NCI-H1092 (cell line): ENCODE results near the gene PRKAG1.

ENCODE experiments used
- DNase-seq: peaks from one replicate; lab custom pipeline; 2025; lab: John Stamatoyannopoulos, UW

PRKAG1 gene

DNA sequence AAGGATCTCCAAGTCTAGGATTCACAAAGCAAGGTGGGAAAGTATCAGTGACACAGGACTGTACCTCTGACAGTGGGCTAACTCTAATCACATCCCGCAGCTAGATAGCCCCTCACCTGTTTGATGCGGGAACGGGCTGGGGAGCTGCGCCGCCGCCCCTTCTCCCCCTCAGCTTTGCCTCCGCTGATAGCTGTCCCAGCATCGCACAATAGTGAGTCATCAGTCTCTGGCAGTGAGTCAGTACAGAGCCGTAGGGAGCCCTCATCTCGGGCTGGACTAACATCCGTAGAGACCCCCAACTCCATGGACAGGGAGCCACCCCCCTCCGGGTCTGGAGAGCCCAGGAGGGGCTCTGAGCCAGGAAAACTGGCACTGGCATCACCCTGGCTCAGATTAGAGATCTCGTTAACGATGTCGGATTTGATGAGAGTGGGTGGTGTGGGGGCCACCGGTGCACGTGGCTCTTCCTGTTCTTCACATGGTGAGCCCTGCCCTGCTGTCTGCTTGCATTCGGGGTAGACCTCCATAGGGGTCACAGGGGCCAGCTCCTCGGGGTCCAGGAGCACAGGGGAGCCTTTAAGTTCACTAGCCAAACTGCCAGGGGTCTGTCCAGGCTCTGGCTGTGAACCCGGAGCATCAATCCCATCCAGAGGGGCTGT lies 31.1 kb upstream of the PRKAG1 start:
- DNase-seq, result no peak

DNA sequence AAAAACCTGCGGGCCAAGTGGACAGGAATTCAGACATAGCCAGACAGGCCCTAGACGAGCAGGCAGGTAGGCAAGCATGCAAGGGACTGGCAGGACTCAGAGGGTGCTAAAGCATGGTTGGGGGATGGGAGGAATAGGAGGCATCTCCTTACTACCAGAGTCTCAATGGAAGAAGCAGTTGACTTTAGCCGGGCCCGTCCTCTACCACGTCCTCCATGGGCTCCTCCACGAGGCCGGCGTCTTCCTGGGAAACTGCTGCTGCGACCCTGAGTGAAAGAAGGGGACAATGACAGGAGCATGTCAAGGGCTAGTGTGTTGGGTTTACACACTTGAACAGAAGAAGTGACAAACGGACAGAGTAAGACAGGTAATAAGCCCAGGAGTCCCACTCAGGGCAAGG lies 30.4 kb upstream of the PRKAG1 start:
- DNase-seq, result no peak

DNA sequence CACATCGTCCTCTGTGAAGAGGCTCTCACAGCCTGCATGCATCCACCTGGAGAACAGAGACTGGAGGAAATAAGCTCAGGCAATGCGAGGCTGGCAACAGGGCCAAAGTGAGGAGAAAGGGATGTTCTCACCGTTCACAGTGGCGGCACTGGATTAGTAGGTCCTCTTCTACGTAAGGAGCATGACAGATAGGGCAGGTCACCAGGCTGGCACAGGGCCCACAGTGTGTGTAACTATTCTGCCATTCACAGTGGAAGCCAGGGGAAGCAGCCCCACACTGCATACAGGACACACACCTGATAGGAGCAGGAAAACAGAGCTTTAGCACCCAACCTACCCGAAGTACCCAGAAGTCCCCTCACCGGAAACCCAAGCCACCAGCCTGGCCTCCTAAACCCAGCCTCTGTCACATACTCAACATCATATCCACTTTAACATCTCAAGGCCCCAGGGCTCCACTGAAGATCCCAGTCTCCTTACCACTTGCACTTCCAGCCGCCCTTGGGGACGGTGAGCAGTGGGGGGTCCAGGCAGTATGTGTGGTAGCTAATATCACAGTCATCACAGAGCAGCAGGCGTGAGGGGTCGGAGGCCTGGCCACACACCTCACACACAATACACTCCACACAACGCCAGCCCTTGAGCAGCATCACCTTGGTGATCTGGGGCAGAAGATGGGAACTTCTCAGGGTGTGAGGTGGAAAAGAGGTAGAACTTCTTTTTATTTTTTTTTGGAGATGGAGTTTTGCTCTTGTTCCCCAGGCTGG lies 27.7 kb upstream of the PRKAG1 start:
- no peak for DNase-seq

DNA sequence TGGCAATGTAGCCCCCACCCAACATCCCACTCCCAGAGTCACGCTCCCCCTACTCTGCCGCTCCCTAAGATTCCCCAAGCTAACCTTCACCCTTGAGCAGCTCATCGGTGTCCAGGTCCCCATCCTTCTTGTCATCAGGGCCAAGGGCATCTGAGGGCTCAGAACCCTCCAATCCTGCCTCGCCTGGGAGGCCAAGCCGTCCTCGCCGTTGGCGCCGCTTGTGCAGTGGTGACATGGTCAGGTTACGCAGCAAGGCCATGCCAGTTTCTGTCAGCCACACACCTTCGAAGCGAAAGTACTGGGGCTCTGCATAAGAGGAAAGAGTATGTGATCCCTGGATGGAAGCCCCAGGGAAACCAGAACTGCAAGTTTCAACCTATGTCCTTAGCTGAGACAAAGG lies 26.1 kb upstream of the PRKAG1 start:
- DNase-seq, result no peak

DNA sequence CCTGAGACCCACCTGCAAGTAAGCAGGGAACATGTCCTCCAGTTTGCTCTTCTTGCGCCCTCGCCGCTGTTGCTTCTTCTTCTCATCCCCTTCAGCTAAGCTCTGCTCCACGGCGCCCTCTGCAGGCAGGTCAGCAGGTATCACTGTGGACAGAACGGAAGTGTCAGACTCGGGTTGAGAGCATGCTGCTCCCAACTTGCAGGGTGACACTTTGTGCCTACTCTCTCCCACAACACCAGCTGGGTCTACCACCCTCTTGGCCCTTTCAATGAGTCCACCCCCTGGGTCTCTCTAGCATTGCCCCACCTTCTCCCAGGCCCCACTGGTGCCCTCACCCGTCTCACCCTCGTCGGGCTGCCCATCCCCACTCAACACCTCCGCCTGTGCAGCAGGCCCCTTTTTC lies 25.3 kb upstream of the PRKAG1 start:
- peak; percentile 10 for DNase-seq

DNA sequence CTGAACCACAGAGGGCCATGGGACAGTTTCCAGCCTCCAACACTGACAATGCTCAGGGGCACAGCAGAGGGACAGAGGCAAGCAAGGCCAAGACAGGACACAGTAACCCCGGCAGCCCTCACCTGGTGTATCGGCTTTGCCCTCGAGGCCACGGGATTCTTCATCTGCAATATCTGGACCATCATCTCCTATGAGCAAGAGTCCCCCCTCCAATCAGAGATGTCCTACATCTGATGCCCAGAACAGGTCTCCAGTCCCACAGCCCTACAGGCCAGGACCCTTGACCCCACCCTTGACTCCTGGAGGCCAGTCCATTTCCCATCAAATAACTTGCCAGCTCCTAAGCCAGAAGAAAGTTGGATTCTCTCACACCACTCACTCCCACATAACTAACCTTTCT lies 24.7 kb upstream of the PRKAG1 start:
- DNase-seq, result no peak

DNA sequence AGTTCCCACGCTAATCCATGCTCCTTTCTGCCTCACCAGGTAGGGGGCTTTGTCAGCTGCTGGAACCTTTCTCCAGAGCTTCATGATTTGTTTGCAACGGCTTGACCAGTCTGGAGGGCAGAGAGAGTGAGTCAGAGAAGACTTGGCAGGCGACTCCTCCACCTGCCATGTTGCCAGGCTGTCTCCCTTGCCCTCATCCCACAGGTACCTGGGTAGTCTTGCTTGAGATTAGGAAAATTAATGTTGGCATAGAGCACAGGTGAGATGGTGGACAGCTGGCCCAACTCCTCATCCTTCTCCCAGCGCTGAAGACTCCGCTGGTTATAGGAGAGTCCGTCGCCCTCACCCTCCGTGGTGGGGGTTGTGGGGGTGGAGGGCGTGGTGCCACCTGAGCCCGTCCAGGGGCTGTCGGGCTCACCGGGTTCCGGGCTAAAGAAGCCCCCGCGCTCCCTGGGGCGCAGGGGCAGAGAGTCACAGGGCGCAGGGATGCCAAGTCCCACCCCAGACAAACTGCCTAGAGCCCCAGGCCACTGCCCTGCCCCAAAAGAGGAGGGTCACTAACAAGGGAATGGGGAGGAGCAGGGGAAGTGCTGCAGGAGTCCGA lies 23.4 kb upstream of the PRKAG1 start:
- no peak for DNase-seq

DNA sequence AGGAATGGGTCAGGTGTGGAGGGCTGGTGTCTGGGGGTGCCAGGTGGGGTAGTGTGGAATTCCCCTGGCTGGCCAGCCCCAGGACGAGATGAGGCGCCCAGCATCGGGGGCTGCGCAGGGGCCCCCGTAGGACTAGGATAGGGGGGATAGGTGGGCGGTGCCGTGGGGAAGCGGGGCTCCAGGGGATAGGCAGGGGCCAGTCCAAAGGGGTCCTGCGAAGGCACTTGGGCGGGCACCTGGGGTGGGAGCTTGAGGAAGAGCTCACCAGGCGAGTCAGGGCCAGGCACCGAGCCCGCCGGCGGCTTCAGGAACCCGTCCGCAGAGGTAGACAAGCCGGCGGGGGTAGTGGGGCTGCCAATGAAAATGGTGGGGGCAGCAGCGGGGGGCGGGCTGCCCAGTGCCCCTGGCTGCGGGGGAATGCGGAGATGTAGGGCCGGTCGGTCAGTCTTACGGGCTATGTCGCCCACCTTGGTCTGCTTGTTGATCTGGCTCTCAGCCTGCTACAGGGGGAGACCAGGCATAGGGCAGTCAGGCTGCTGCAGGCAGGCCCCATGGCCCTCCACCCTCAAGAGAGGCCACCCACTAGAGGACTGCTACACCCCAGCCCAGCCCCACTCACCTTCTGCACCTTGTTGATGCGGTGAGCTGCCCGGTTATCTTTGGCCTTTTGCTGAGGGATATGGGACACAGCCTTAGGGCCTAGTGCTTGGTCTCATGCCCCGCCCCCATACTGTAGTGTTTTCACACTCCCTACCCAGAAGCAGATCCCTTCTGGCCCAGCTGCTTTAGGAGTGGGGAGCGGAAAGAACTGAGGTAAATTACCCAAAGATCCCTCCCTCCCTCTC lies 22.7 kb upstream of the PRKAG1 start:
- no peak for DNase-seq

DNA sequence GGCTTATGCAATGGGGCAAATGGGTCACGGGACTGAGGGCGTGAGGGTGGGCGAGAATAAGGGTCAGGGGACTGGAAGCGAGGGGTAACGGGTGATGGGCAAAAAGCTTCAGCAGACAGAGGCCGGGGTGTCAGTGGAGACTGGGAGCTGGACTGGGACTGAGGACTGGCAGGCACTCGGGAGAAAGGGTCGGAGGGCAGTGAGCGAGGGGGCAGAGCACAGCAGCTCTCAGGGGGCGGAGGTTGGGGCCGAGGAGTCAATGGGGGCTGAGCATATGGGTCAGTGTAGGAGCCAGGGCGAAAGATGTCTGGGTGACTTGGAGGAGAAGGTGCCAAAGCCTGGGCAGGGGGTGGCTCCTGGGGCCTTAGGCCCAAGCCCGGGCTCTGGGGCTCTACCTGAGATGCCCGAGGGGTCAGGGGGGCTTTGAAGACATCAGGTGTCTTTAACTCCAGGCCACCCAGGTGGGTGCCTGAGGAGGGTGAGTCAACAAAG lies 21.8 kb upstream of the PRKAG1 start:
- no peak for DNase-seq

DNA sequence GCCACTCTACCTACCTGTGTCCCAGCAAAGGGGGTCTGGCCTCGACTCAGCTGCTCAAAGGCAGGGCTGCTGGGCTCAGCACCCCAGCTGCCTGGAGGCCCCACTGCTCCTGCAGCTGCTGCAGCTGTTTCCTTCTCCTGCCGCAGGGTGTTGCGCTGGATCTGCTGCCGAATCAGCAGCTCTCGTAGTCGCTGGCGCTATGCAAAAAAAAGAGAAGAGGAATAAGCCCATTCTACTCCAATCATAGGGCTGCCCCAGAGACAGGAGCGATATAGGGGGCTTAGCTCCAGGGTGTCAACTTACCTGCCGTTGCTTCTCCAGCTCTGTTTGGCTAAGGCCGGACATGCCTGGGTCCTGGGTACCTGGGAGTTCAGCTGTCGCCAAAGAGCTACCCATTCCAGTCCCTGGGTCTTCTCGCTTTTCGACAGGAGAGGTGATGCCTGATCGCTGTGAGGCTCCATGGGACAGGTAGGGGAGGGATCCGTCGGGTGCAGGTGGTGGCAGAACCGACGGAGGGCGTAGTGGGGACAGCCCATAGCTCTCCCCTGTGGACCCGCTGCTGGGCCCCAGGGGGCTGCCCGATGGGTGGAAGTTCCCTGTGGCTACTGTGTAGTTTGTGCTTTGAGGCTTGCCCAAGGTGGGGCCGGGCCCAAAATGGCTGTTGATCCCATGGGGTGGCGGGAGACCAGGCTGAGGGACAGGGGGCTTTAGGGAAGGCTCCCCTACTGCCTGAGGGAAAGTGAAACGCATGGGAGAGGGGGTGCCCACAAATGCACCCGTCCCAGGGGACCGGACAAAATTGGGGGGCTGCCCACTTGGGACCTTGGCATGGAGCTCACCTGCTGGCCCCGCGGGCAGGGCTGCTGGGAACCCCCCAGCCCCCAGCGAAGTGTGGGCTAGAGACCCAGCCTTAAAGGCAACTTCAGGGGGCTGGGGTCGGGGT lies 21.1 kb upstream of the PRKAG1 start:
- DNase-seq, result no peak

DNA sequence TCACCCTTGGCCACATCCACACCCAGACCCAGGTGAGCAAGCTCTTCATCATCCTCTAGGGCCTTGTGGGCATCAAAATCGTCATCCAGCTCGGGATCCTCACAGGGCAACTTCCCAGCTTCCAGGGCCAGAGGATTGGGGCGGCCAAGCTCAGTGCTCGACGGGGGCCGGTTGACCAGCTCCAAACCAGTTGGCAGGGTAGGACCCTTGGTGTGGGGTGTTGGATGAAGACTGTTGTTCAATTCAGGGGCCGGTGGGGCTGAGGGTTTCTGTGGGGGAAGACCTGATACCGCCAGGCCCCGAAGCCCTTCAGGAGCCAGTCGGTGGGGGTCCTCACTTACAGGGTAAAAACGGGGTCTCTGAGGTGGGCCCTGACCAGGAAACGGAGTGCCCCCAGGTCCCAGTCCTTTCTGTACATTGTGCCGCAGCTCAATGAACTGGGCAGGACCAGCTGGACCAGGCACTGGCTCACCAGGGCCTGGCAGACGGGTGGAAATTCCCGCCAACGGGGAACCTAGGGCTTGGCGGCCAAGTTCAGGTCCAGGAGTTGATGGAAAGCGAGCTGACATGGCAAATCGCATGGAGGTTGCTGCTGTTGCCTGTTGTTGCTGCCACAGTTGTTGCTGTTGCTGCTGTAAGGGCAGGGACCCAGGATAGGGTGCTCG lies 19.8 kb upstream of the PRKAG1 start:
- no peak for DNase-seq

DNA sequence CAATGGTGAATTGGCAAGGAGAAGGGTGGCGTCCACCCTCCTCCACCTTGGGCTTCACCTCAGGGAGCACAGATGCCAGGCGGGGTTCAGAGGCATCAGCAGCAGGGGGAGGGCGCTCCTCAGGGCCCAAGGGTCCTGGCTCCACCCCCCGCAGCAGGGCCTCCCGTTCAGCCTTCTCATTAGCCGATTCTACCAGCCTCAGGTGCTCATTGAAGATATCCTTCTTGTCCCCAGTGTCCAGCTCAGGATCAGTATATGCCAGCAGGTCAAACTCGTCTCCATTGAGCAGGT lies 19.3 kb upstream of the PRKAG1 start:
- no peak for DNase-seq

DNA sequence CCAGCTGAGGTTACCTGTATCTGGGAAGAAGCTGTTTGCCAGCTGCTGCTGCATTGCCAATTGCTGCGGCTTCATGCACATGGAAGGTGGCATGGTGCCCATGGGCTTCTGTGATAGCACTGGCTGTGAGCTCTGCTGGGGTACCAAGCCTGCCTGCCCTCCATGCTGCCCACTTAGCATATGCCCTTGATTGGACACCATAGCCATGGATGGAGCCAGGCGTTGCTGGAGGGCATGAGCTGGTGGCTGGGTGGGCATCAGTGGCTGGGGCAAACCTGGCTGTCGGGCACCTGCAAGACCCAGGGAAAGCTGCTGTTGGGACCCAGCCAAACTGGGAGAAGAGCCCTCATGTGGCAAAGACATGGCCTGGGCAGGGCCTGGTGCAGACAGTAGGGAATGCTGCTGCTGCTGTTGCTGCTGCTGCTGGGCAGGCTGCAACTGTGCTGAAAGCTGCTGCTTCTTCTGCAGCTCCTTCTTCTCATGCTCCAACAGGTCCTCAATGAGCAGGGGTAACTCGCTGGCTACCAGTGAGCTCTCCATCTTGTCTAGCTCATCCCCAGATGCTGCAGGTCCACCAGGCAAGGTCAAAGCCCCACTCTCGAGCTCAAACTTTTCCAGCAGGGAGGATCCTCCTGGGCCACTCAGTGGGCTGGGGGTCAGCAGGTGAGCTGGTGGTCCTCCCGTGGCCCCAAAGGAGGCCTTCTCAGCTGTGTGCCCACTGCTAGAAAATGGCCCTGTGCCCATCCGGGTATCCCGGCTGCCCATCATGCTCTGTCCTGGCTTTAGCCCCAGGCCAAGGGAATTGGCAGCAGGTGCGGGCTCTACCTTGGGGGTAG lies 18.8 kb upstream of the PRKAG1 start:
- no peak for DNase-seq

DNA sequence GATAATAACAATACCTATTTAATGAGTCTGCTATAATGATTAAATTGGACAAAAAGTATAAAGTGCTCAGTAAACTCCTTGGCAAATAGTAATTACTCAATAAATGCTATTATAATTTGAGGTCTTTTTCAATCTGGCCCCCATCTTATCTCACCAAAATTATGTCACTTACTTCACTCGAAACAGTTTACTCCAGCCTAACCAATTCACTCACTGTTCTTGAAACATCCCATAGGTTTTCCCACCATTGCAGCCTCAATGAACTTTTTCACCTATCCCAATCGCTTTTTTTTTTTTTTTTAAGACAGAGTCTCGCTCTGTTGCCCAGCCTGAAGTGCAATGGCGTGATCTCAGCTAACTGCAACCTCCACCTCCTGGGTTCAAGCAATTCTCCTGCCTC lies 17.5 kb upstream of the PRKAG1 start:
- no peak for DNase-seq

DNA sequence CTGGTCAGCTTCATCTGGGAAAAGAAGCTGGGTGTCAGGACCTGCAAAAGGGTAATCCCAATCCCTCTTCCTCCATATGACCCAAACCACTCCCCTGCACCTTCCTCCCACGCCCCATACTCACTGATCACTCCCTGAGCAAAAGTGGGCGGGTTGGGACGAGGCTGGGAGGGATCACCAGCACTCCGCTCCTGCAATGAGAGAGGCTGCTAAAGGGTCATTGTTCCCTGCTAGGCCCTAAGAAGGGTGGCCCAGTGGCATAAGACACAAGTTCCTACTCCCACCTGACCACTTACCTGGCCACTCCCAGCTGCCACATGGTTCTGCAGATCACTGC lies 15.7 kb upstream of the PRKAG1 start:
- no peak for DNase-seq

DNA sequence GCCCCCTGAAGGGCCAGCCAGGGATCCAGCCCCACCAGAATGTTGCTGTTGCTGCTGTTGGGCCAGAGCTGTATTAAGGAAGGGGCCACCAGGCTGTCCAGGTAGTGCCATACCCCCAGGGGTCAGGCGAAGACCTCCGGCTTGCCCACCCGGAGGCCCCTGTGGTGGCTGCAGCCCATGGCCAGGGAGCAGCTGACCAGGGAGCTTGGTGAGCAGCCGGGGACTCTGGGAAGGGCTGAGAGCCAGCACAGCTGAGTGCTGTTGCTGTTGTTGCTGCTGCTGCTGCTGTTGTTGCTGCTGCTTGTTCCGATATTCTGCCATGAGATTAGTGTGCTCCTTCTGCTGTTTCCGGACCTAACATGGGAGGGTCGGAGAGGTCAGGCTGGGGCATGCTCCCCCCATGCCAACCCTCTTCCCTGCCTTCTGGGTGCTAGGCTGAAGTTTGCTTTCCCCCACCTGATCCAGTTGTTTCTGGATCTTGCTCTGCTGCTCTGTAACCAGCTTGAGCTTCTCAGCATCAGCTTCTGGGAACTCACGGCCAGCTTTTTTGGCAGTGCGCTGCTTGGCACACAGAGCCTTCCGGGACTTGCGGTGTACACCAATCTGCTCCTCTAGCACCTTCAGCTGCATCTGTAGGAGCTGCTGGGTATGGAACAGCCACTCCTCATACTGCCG lies 15.2 kb upstream of the PRKAG1 start:
- DNase-seq, result no peak

DNA sequence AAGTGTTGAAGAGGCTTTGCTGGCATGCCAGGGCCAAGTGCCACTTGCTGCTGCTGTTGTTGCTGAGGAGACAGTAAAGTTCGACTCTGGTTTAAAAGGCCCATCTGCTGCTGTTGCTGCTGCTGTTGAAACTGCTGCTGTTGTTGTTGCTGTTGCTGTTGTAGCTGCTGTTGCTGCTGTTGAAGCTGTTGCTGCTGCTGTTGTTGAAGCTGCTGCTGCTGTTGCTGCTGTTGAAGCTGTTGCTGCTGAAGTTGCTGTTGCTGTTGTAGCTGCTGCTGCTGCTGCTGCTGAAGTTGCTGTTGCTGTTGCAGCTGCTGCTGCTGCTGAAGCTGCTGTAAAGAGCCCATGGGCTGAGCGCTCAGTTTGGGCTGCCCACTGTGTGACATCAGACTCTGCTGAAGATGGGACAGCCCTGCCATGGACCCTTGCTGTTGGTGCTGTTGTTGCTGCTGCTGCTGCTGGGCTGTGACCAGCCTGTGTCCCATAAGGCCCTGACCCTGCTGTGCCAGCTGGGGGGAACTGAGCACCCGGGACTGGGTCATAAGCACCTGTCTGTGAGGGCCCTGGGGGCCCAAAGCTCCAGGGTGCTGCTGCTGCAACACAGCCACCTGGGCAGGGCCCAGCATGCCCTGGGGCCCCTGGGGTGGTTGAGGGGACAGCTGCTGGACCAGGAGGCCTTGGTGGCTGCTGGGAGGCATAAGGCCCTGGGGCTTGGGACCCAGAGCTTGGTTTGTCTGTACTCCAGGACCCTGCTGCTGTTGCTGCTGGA lies 14.3 kb upstream of the PRKAG1 start:
- DNase-seq, result no peak

DNA sequence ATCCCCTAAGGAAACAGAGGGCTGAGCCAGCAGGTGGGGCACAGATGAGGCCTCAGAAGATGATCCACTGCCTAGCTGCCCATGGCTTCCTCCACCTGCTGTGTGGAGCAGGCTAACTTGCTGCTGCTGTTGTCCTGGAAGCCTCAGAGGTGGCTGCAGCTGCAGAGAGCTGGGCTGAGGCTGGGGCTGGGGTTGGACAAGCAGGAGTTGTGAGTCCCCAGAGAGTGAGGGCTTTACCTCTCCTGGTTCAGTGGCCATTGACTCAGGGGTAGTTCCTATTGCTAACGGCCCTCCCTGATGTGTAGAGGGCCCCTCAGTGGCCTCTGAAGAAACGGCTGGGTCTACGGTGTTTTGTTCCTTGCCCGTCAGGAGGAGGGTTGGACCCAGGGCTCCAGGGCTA lies 13.7 kb upstream of the PRKAG1 start:
- DNase-seq, result no peak
